Prostate gland (tissue), 2 donors: Measurements from ENCODE around the gene PROX1.

ENCODE experiments used
- CTCF ChIP-seq, 4 experiments: fragments of 200-600 bp in 2 of 4; fragments of 450-650 bp in 2 of 4; sonication (generic) in 2 of 4; IDR thresholded peaks; 1 replicate in 3 of 4; 2 replicates in 1 of 4; pipeline ENCODE4 v1.5.1; 2016 to 2019; ENCODE audit warnings: antibody characterized with exemption in 4 of 4, mild to moderate bottlenecking in 2 of 4, moderate library complexity in 2 of 4
- POLR2AphosphoS5 ChIP-seq: sonication (generic); formaldehyde crosslinking; IDR thresholded peaks from one replicate; pipeline ENCODE4 v1.6.1; 2017; ENCODE audit warnings: antibody characterized with exemption

GRCh38 chr1:214022810-214023425 is 35.1 kb downstream of the PROX1 start:
- TF ChIP-seq CTCF (IDR thresholded peaks at IDR 0.05), result no peak
- TF ChIP-seq POLR2AphosphoS5, result no peak
